Right lobe of liver (tissue), 6 donors: ENCODE data around the gene GIMAP1. TPM values are rescaled to one million over a fixed set of nuclear protein-coding genes. Genes with fewer than 3 reads are reported as not detected.
A peak's percentile ranks its signal among the peaks of the same experiment; 100 is the strongest.

Experiments used
- ATAC-seq, 4 donors: fragments of 200-7000 bp; cut with Tn5 transposase; one replicate each; pipeline ENCODE4 v1.9.1; 2020; ENCODE audit warnings: mild to moderate bottlenecking in 4 of 4, moderate library complexity in 4 of 4
- DNase-seq, 3 donors: peaks; one replicate each; pipeline ENCODE4 v3.0.0-alpha.2; 2020
- H3K27ac ChIP-seq, 3 donors: fragments of 200-600 bp; one replicate each; pipeline ENCODE4 v1.8.0; 2022
- H3K27me3 ChIP-seq, 2 donors: fragments of 200-600 bp; one replicate each; pipeline ENCODE4 v1.8.0; 2022
- H3K36me3 ChIP-seq, 4 donors: fragments of 200-600 bp; sonication (generic) in 1 of 4; one replicate each; pipeline versions ENCODE4 v1.5.1 to v1.8.0; 2017 to 2022; ENCODE audit warnings: control low read depth in 1 of 4
- H3K4me1 ChIP-seq, 4 donors: fragments of 200-600 bp; sonication (generic) in 1 of 4; one replicate each; pipeline versions ENCODE4 v1.5.1 to v1.8.0; 2017 to 2022; ENCODE audit warnings: control low read depth in 1 of 4
- H3K4me3 ChIP-seq, 3 donors: fragments of 200-600 bp; one replicate each; pipeline ENCODE4 v1.8.0; 2022
- H3K9me3 ChIP-seq, 4 donors: fragments of 200-600 bp; sonication (generic) in 1 of 4; one replicate each; pipeline versions ENCODE4 v1.5.1 to v1.8.0; 2017 to 2022; ENCODE audit warnings: control low read depth in 1 of 4
- CTCF ChIP-seq, 4 donors: fragments of 200-600 bp in 3 of 4; fragments of 450-650 bp in 1 of 4; IDR thresholded peaks; one replicate each; pipeline versions ENCODE4 v1.5.1 to v1.8.0; 2016 to 2022; ENCODE audit warnings: antibody characterized with exemption in 4 of 4, mild to moderate bottlenecking in 2 of 4
- POLR2A ChIP-seq: fragments of 450-650 bp; IDR thresholded peaks from one replicate; pipeline ENCODE4 v1.6.1; 2017; ENCODE audit warnings: antibody characterized with exemption, mild to moderate bottlenecking
- WGBS: methylation state at CpG from one replicate; pipeline ENCODE4 v1.1.6; 2018; ENCODE audit warnings: low coverage, low lambda C conversion rate; ENCODE audit not compliant: insufficient coverage; ENCODE audit errors: missing lambda C conversion rate; 5-methylcytosine and 5-hydroxymethylcytosine counted together
- intact Hi-C, 2 donors: fragments of 100-400 bp; cut with DNase I; formaldehyde crosslinking; loops; one replicate each; pipeline versions ENCODE4 v1.11.2 to v1.14.1; 2022
- total RNA-seq, 6 experiments: library from RNA; depleted of rRNA in 2 of 6; stranded (reverse); fragments of >200 nt in 2 of 6; fragmentation: NEBNext Ultra II Directional in 3 of 6; extraction: Animal tissue kit (Norgen Biotek cat#: 25700) in 3 of 6; gene quantifications; one replicate each; pipeline versions ENCODE4 v1.1.0 to v1.2.4, GENCODE V29; 2016 to 2023
- donor health status: DM: no; HTN: yes; CAD: no.
- donor health status: DM: no; HTN: no; CAD: no.
- donor health status: DM: no; HTN: no; CAD: no.
- donor health status: DM: no; HTN: yes; CAD: no.
- donor health status: DM: no; HTN: yes; CAD: no.

Gene GIMAP1
- total RNA-seq, 6 experiments from 2014 or later = 0.73 to 2.4 (median 1.8) TPM

- intact Hi-C loops = no loop called here
- H3K36me3 ChIP-seq = no peaks in the 10 kb centered on the region
- no peak overlapping the region for H3K27ac ChIP-seq
- DNase-seq (no peak), ATAC-seq (peak; percentile 25 to 48 (median 40))
- WGBS = 0% methylated on average over 2 of the region's 2 CpGs
- no peaks in the 10 kb centered on the region for H3K9me3 ChIP-seq
- peaks cover 0 to 16% (median 5%) of the 10 kb centered on the region in 4 donors for H3K4me1 ChIP-seq
- TF ChIP-seq POLR2A = no peak
- no peak for TF ChIP-seq CTCF (IDR thresholded peaks at IDR 0.05)
- no peaks in the 10 kb centered on the region for H3K27me3 ChIP-seq
- no peak overlapping the region for H3K4me3 ChIP-seq
These were observed 35.3 kb downstream of the GIMAP1 start for GRCh38 chr7:150751702-150752101.

- TF ChIP-seq CTCF (IDR thresholded peaks at IDR 0.05) (no peak), POLR2A (no peak)
- WGBS = 60% methylated on average over 1 of the region's 6 CpGs
- no peak for DNase-seq
- no peaks in the 10 kb centered on the region for H3K36me3 ChIP-seq
- H3K9me3 ChIP-seq = no peaks in the 10 kb centered on the region
- peak in 1 of 4 donors; percentile 13 for ATAC-seq
- H3K4me3 ChIP-seq = no peak overlapping the region
- H3K27ac ChIP-seq = no peak overlapping the region
- intact Hi-C loops = no loop called here
- no peaks in the 10 kb centered on the region for H3K27me3 ChIP-seq
- H3K4me1 ChIP-seq = peaks cover 0 to 16% (median 5%) of the 10 kb centered on the region in 4 donors
These were observed 36.8 kb downstream of the GIMAP1 start for GRCh38 chr7:150753239-150753638.

GRCh38 chr7:150753826-150754603 is 37.6 kb downstream of the GIMAP1 start:
- ATAC-seq = peak; percentile 47 to 58 (median 56)
- DNase-seq = no peak
- H3K9me3 ChIP-seq = no peaks in the 10 kb centered on the region
- TF ChIP-seq CTCF (IDR thresholded peaks at IDR 0.05) (peak; percentile 17 to 29 (median 24)), POLR2A (no peak)
- 38% methylated on average over 3 of the region's 3 CpGs for WGBS
- intact Hi-C loops = no loop called here
- no peak overlapping the region for H3K4me3 ChIP-seq
- H3K36me3 ChIP-seq = no peaks in the 10 kb centered on the region
- H3K4me1 ChIP-seq = peaks cover 0 to 16% (median 5%) of the 10 kb centered on the region in 4 donors
- no peak overlapping the region for H3K27ac ChIP-seq
- no peaks in the 10 kb centered on the region for H3K27me3 ChIP-seq

GRCh38 chr7:150754951-150755350 is 38.5 kb downstream of the GIMAP1 start:
- peaks cover 0 to 12% (median 2%) of the 10 kb centered on the region in 4 donors for H3K4me1 ChIP-seq
- H3K36me3 ChIP-seq = no peaks in the 10 kb centered on the region
- H3K27ac ChIP-seq = peak overlapping the region in 1 of 3 donors; percentile 5
- no peak for TF ChIP-seq CTCF (IDR thresholded peaks at IDR 0.05)
- TF ChIP-seq POLR2A = no peak
- no peak overlapping the region for H3K4me3 ChIP-seq
- intact Hi-C loops = no loop called here
- DNase-seq (no peak), ATAC-seq (no peak)
- H3K27me3 ChIP-seq = no peaks in the 10 kb centered on the region
- H3K9me3 ChIP-seq = no peaks in the 10 kb centered on the region
